Activated naive CD8-positive, alpha-beta T cell treated with anti-CD3 and anti-CD28 coated beads, Interleukin-2, amount 50 U/mL, for 24 hours (primary cell): ENCODE results near the gene SPSB1.

Experiments
- ATAC-seq: fragments of 150-1000 bp; cut with Tn5 transposase; one replicate; pipeline ENCODE4 v1.10.0; 2021
- DNase-seq: peaks from one replicate; pipeline ENCODE4 v3.0.0; 2021
- H3K27ac Mint-ChIP-seq: one replicate; pipeline ENCODE4 v1.8.0; 2021; ENCODE audit warnings: mild to moderate bottlenecking, mixed read lengths
- H3K27me3 Mint-ChIP-seq: one replicate; pipeline ENCODE4 v1.8.0; 2021; ENCODE audit warnings: mixed read lengths
- H3K36me3 Mint-ChIP-seq: one replicate; pipeline ENCODE4 v1.8.0; 2021; ENCODE audit warnings: low read depth, mixed read lengths
- H3K4me1 Mint-ChIP-seq: one replicate; pipeline ENCODE4 v1.8.0; 2021; ENCODE audit warnings: mixed read lengths
- H3K4me3 Mint-ChIP-seq: one replicate; pipeline ENCODE4 v1.8.0; 2021; ENCODE audit warnings: mild to moderate bottlenecking, moderate library complexity, mixed read lengths
- H3K9me3 Mint-ChIP-seq: one replicate; pipeline ENCODE4 v1.8.0; 2021; ENCODE audit warnings: mixed read lengths

Gene SPSB1

DNA sequence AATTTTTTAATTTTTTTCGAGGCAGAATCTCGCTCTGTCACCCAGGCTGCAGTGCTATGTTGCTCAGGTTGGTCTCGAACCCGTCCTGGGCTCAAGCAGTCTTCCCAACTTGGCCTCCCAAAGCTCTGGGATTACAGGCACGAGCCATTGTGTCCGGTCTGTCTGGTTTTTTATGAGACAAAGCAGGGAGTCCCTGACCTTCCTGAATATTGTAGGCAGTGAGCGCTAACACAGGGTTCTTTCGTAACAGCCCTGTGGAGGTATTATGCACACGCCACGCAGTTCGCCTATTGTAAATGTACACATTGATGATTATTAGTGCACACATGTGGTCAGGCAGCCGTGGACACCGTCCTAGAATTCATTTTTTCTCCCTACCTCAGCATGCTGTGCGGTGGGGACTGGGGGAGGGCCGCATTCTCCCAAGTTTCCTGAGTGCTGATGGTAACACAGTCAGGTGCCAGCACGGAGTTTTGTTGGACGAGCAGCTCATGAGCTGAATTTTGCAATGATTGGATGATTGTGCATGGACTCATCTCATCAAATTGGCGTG, 19.6 kb downstream of the SPSB1 start:
- H3K36me3 Mint-ChIP-seq, result no peaks in the 10 kb centered on the region
- no peak for DNase-seq
- H3K27ac Mint-ChIP-seq, result no peak overlapping the region
- H3K4me3 Mint-ChIP-seq, result no peak overlapping the region
- H3K9me3 Mint-ChIP-seq, result no peaks in the 10 kb centered on the region
- no peak for ATAC-seq
- no peaks in the 10 kb centered on the region for H3K27me3 Mint-ChIP-seq
- H3K4me1 Mint-ChIP-seq, result peaks cover 26% of the 10 kb centered on the region

DNA sequence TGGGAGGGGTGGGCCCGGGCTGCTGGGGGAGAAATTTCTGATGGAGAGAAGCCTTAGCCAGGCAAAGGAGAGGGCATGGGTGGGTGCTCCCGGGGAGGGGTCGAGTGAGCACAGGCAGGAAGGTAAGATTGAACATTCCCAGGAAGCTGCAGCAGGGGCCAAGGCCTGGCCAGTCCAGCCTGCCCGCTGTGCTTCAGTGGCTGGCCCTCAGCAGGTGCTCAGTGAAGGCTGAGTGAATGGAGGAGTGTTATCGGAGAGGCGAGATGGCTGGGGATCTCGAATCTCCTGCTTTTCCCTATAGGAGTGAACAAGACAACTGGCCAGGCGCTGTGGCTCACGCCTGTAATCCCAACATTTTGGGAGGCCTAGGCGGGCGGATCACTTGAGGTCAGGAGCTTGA, 20.9 kb downstream of the SPSB1 start:
- Mint-ChIP-seq H3K4me1 (peaks cover 36% of the 10 kb centered on the region), H3K27ac (no peak overlapping the region), H3K9me3 (no peaks in the 10 kb centered on the region), H3K27me3 (no peaks in the 10 kb centered on the region), H3K36me3 (no peaks in the 10 kb centered on the region), H3K4me3 (no peak overlapping the region)
- ATAC-seq (no peak), DNase-seq (no peak)

DNA sequence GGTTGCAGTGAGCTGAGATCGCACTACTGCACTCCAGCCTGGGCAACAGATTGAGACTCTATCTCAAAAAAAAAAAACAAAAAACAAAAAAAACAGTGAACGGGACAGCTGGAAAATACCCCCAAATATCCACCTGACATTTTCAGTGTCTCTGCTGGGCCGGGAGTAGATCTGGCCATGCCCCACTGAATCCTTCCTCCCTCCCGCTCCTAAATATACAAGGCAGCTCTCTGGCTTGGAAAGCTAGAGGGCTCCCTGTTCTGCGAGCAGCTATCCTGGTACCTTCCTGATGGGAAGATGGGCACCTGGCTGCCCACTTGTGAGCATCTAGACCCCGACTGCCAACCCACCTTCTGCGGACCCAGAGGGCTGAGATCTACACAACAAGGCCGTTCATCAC, 21.4 kb downstream of the SPSB1 start:
- DNase-seq, result no peak
- no peak for ATAC-seq
- Mint-ChIP-seq H3K4me3 (no peak overlapping the region), H3K27ac (no peak overlapping the region), H3K27me3 (no peaks in the 10 kb centered on the region), H3K36me3 (no peaks in the 10 kb centered on the region), H3K9me3 (no peaks in the 10 kb centered on the region), H3K4me1 (peaks cover 36% of the 10 kb centered on the region)

DNA sequence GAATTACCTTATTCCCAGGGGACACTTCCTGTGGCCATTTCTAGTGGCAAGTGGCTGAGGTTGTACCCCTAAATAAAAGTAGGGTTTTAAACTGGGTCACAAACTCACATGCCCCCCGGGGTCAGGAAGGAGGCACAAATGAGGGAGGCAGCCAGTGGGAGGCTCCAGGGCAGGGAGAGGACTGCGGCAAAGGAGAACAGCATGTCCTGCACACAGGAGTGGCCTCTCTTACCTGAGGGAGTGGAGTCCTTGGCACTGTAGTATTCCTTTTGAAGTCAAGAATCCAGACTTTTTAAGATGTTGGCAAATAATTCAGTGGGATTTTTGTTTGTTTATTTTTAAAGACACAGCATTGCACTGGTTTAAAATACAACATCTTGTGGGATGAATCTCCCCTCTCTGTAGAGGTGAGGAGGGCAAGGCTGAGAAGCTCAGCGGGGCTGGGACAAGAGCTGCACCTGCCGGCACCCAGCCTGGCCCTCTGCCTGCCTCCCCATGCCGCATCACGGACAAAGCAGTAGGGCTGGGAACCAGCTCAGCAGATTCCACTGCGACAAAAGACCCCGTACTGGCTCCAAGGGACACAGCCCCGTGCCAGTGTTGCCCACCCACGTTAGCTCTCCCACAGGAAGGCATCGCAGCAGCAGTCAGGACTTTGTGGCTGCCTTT, 22.2 kb downstream of the SPSB1 start:
- ATAC-seq, result no peak
- peak overlapping the region; percentile 46 for H3K4me3 Mint-ChIP-seq
- peak overlapping the region; percentile 69 for H3K27ac Mint-ChIP-seq
- peaks cover 36% of the 10 kb centered on the region for H3K4me1 Mint-ChIP-seq
- H3K27me3 Mint-ChIP-seq, result no peaks in the 10 kb centered on the region
- H3K36me3 Mint-ChIP-seq, result no peaks in the 10 kb centered on the region
- DNase-seq, result no peak
- H3K9me3 Mint-ChIP-seq, result no peaks in the 10 kb centered on the region

DNA sequence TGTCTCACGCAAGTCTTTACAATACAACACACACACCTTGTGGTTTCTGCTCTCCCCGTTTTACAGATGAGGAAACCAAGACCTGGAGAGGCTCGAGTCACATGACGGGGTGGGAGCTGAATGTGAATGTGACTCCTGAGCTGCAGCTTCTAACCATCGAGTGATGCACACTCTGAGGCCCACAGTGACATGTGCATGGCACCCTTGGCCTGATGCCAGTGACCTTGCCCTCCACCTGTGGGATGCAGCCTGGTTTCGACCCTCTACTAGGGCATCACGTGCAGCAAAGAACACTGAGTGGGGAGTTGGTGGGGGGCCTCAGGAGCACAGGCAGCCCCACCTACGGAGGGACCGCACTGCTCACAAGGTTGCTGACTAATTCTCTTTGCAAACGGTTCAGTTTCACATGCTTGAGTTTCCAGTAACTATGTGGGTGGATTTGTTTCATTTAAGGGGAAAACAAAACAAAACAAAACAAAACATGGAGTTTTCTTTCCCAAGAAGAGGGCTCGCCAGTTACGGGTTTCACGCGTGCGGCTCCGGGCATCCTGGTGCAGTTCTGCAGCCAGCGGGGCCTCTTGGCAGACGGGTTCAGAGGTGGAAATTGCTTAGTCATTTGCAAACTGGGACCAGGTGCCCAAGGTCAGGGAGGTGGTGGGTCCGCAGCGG, 22.9 kb downstream of the SPSB1 start:
- ATAC-seq (peak; percentile 69), DNase-seq (peak; percentile 51)
- peak overlapping the region; percentile 46 for H3K4me3 Mint-ChIP-seq
- H3K27me3 Mint-ChIP-seq, result no peaks in the 10 kb centered on the region
- no peaks in the 10 kb centered on the region for H3K36me3 Mint-ChIP-seq
- H3K27ac Mint-ChIP-seq, result peak overlapping the region; percentile 69
- H3K4me1 Mint-ChIP-seq, result peaks cover 36% of the 10 kb centered on the region
- no peaks in the 10 kb centered on the region for H3K9me3 Mint-ChIP-seq

DNA sequence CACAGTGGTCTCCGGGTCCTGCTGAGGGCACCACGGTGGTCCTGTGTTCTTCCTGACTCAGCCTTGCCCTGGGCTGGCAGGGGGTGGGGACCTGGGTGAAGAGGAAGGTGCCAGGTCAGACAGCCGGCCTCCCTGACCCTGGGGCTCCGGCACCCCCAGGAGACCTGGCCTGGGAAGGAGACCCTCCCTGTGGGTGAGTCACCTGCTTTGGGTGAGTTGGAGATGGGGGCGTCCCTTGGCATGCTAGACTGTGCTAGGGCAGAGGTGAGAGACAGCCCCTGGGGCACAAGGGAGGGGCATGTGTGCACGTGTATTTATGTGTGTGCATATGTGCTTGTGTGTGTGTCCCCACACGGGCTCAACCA, 23.4 kb downstream of the SPSB1 start:
- Mint-ChIP-seq H3K27me3 (no peaks in the 10 kb centered on the region), H3K36me3 (no peaks in the 10 kb centered on the region), H3K4me3 (peak overlapping the region; percentile 46), H3K9me3 (no peaks in the 10 kb centered on the region), H3K4me1 (peaks cover 36% of the 10 kb centered on the region), H3K27ac (peak overlapping the region; percentile 69)
- ATAC-seq (peak; percentile 62), DNase-seq (no peak)

DNA sequence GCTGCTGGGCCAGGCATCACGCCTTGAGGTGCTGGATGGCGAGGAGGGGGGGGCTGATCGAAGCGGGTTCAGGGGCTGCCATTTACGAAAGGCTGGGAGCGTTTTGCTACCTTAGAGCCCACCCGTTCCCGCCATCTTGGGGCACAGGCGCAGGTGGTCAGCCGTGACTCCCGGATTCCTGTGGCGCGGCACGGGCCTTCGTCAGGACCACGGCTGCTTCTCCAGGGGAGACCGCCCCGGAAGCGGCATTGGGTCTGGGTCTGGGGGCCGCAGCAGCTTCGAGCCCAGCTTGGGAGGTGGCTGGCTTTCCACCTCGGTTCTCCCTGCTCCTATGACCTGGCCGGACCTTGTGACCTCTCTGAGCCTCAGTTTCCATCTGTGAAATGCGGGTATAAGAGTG, 23.8 kb downstream of the SPSB1 start:
- Mint-ChIP-seq H3K4me3 (no peak overlapping the region), H3K27me3 (no peaks in the 10 kb centered on the region), H3K27ac (no peak overlapping the region), H3K4me1 (peaks cover 36% of the 10 kb centered on the region), H3K9me3 (no peaks in the 10 kb centered on the region), H3K36me3 (no peaks in the 10 kb centered on the region)
- DNase-seq, result no peak
- no peak for ATAC-seq

DNA sequence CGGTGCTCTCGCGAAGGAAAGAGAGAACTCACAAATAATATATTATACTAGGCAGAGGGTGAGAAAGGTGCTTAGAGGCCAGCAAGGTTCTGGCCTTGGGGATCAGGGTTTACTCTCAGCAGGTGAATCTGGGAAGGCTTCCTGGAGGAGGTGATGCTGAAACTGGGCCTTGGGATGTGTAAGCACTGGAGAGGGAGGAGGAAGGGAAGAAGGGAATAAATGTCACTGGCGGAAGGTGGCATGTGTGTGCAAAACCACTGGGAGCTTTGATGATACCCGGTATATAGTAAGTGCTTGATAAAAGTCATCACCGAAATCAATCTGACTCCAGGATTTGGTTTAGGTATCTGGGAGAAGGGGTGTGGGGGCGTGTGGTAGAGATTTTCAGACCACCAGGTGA, 24.4 kb downstream of the SPSB1 start:
- H3K27me3 Mint-ChIP-seq, result no peaks in the 10 kb centered on the region

DNA sequence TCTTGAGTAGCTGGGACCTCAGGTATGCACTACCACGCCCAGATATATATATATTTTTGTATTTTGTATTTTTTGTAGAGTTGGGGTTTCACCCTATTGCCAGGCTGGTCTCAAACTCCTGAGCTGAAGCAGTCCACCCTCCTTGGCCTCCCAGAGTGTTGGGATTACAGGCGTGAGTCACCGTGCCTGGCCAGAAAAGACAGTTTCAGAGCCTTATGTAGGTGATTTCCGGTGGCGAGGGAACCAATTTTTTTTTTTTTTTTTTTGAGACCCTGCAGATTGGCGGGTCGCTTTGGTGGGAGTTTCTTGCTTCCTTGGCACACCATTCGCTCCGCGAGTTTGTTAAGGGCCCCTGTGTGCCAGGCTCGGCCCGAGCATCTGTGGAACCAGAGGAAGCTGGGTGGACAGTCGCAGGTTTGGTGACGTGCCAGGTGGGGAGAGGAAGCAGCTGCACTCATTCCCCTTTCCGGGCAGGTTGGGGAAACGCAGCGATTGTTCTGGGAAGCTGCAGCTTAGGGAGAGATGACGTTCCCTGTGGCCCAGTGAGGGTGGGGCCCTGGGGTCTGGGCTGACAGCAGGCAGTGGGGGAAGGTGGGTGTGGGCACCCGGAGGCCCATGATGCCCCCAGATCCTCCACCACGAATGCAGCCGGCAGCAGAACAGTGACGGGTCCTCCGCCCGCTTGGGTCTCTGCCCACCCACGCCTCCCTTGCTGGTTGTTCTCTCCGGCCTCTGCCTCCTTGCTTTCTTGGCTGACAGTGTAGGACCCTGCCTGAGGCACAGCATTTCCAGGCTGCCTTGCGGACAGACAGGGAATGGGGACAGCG, 25.1 kb downstream of the SPSB1 start:
- peaks cover 36% of the 10 kb centered on the region for H3K4me1 Mint-ChIP-seq
- ATAC-seq, result no peak
- H3K9me3 Mint-ChIP-seq, result no peaks in the 10 kb centered on the region
- no peak overlapping the region for H3K27ac Mint-ChIP-seq
- H3K36me3 Mint-ChIP-seq, result no peaks in the 10 kb centered on the region
- H3K27me3 Mint-ChIP-seq, result no peaks in the 10 kb centered on the region
- H3K4me3 Mint-ChIP-seq, result peak overlapping the region; percentile 29
- peak; percentile 14 for DNase-seq

More for the DNA sequence above, 24.4 kb downstream of the SPSB1 start:
- H3K4me1 Mint-ChIP-seq, result peaks cover 36% of the 10 kb centered on the region
- H3K9me3 Mint-ChIP-seq, result no peaks in the 10 kb centered on the region
- DNase-seq (no peak), ATAC-seq (no peak)
- H3K27ac Mint-ChIP-seq, result no peak overlapping the region
- peak overlapping the region; percentile 9 for H3K4me3 Mint-ChIP-seq
- H3K36me3 Mint-ChIP-seq, result no peaks in the 10 kb centered on the region

DNA sequence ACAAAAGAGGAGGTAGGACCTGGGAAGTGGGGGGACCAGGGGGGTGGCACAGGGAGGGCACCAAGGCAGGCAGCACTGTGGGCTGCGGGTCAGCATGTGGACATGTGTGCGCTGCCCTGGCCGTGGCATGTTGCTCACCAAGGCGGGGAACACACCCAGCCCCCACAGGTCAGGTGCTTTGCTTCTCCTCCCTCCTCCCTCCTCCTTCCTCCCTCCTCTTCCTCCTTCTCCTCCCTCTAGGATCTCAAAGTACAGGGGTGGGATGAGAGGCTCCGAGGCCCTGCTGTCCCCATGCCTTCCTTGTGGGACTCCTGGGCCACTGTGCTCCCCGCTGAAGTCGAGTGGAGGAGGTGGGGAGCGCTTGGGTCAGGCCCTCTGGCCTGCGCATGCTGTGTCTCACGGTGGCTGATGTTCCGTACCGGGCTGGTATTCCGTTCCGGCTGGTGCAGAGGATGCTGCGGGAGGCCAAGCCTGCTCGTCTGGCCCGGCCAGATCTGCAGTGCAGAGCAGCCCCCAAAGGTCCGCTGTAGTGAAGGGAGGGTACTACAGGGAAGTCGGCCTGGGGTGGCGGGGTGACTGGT, 26.6 kb downstream of the SPSB1 start:
- Mint-ChIP-seq H3K4me3 (no peak overlapping the region), H3K27ac (no peak overlapping the region), H3K4me1 (peaks cover 36% of the 10 kb centered on the region), H3K9me3 (no peaks in the 10 kb centered on the region), H3K27me3 (no peaks in the 10 kb centered on the region), H3K36me3 (no peaks in the 10 kb centered on the region)
- DNase-seq (no peak), ATAC-seq (no peak)

DNA sequence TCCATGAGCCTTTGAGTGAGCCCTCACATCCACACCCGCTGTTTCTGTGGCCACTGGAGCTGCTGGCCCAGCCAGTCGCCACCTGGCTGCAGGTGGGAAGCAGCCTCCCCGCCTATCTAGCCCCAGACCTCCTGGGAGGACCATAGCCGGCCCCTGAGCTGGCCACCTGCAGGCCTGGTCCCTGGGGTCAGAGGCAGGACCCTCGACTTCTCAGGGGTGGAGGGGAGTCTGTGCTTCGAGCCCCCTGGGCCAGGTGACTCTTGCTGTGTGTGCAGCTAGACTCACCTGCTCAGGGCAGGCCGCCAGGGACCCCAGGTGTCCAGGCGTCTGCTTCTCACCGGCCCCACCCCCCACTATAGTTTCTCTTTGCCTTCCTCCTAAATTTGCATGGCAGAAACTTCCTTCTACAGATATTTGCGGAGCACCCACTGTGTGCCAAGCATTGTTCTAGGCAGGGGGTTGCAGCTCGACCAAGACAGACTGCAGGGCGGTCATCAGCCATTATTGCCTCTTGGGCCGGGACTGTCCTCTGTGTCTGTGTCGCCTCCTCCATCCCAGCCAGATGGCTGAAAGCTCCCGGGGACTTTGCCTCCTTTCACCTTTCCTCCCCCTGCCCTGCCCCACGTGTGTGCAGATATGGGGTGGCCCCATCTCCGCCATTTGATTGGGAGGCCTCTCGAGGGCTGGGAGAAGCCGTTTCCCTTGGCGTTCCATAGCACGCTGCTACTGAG, 27.3 kb downstream of the SPSB1 start:
- Mint-ChIP-seq H3K4me1 (peaks cover 30% of the 10 kb centered on the region), H3K27me3 (no peaks in the 10 kb centered on the region), H3K4me3 (no peak overlapping the region), H3K36me3 (no peaks in the 10 kb centered on the region), H3K27ac (no peak overlapping the region), H3K9me3 (no peaks in the 10 kb centered on the region)
- ATAC-seq, result no peak
- no peak for DNase-seq

DNA sequence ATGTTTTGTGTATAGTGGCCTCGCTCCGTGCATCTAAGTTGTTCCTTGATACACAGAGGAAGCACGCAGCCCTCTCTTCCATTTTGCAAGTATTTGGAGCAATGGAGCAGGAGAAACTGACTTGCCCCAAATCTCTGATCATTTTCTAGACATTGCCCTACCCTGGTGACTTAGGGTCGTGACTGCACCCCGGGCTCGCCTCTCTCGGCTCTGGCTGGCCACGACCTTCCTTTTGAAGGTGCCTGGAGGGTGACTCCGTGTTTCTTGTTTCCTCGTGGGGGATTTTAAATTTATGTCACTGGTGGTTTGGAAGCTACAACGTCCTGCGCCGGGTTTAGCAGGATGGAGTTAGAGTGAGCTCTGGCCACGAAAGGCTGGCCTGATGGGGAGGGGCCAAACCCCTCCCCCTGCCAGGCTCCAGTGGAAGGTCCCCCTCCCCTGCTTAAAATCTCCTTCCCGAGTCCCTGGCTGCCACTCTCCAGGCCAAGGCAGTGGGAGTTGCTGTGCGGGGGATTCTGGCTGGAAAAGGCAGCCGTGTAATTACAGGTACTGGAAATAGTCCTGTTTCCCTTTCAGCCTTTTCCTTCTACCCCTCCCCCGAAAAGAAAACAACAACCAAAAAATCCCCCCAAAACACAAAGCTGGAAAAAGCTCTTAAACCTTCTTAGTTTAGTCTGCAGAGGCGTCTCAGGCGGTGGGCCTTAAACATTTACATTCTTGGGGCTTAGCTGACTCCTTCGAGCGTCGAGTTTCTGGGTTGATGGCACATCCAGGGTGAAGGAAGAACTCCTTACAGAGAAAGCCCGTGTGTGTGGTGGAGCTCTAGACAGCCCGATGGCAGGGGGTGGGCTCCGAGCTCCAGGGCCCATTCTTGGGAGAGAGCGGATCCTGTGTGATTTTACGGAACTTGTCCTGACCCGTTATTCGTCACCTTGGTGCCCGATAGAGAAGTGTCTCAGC, 28.1 kb downstream of the SPSB1 start:
- no peak overlapping the region for H3K4me3 Mint-ChIP-seq
- ATAC-seq, result no peak
- no peaks in the 10 kb centered on the region for H3K9me3 Mint-ChIP-seq
- H3K36me3 Mint-ChIP-seq, result no peaks in the 10 kb centered on the region
- DNase-seq, result no peak
- no peak overlapping the region for H3K27ac Mint-ChIP-seq
- peaks cover 22% of the 10 kb centered on the region for H3K4me1 Mint-ChIP-seq
- H3K27me3 Mint-ChIP-seq, result no peaks in the 10 kb centered on the region

DNA sequence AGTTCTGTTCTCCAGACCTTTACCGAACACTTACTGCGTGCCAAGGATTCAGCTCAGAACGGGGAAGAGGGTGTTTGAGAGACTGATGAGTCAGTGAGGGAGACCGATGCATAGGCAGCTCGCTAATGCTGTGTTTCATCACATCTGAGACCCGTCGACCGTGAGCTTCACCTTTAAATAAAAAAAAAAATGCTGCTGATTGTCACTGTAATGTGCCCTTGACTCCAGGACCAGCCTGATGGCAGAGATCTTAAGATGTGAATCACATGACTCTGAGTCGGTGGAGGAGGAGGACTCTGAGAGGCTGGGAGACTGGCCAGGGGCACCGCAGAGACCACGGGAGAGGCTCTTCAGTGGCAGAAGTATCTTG, 28.8 kb downstream of the SPSB1 start:
- Mint-ChIP-seq H3K36me3 (no peaks in the 10 kb centered on the region), H3K4me3 (no peak overlapping the region), H3K27me3 (no peaks in the 10 kb centered on the region), H3K4me1 (peaks cover 16% of the 10 kb centered on the region), H3K27ac (no peak overlapping the region), H3K9me3 (no peaks in the 10 kb centered on the region)
- DNase-seq (no peak), ATAC-seq (no peak)
